Esophagus muscularis mucosa (tissue), 4 donors: ENCODE data around the gene SKA3.

ENCODE experiments used
- CTCF ChIP-seq, 3 experiments: fragments of 200-600 bp in 2 of 3; fragments of 450-650 bp in 1 of 3; sonication (generic) in 2 of 3; IDR thresholded peaks; one replicate each; pipeline ENCODE4 v1.5.1; 2017 to 2019; ENCODE audit warnings: antibody characterized with exemption in 3 of 3, mild to moderate bottlenecking in 2 of 3, moderate library complexity in 1 of 3
- EP300 ChIP-seq: sonication (generic); formaldehyde crosslinking; IDR thresholded peaks from one replicate; pipeline ENCODE4 v1.6.1; 2017; ENCODE audit warnings: antibody characterized with exemption
- POLR2A ChIP-seq: fragments of 450-650 bp; IDR thresholded peaks from one replicate; pipeline ENCODE4 v1.6.1; 2017; ENCODE audit warnings: antibody characterized with exemption, moderate library complexity, mild to moderate bottlenecking, low read depth

GRCh38 chr13:21171420-21171819 lies 4.9 kb downstream of the SKA3 start:
- TF ChIP-seq CTCF (IDR thresholded peaks at IDR 0.05) = no peak
- no peak for TF ChIP-seq POLR2A
- no peak for TF ChIP-seq EP300
